Activated T-helper 9 cell treated with anti-CD3 and anti-CD28 coated beads, Interleukin-2, amount 50 U/mL, for 16 hours (primary cell): ENCODE results near the gene MEI1.
"Not testable (repeated sequence)": the region's sequence is repeated elsewhere in the genome, so short reads cannot be mapped to it uniquely, and the experiment has no call there.

Experiments used
- DNase-seq: peaks from one replicate; pipeline ENCODE4 v3.0.0-alpha.2; 2020; ENCODE audit warnings: low read depth

The MEI1 gene

GRCh38 chr22:41682033-41682807 lies 17.1 kb upstream of the MEI1 start:
- DNase-seq: peak; percentile 78

- DNase-seq: no peak
These were observed 16.3 kb upstream of the MEI1 start for GRCh38 chr22:41683052-41683451.

- DNase-seq: no peak
These were observed 15.7 kb upstream of the MEI1 start for GRCh38 chr22:41683616-41684015.

- DNase-seq: no peak
These were observed 15.1 kb upstream of the MEI1 start for GRCh38 chr22:41684194-41684593.

- DNase-seq: not testable (repeated sequence)
These were observed 12.4 kb upstream of the MEI1 start for GRCh38 chr22:41686890-41687289.

GRCh38 chr22:41687901-41688364 lies 11.4 kb upstream of the MEI1 start:
- no peak for DNase-seq

- peak; percentile 89 for DNase-seq
These were observed 10.7 kb upstream of the MEI1 start, which contains the start of gene SNU13 for GRCh38 chr22:41688365-41689211. Gene SNU13, minus strand, starts transcription at chr22:41688867. Its CDS starts 71 bp downstream, at chr22:41688796.

GRCh38 chr22:41690476-41690875 lies 8.8 kb upstream of the MEI1 start:
- no peak for DNase-seq

GRCh38 chr22:41695211-41695610 lies 4.1 kb upstream of the MEI1 start:
- DNase-seq: no peak

- DNase-seq: no peak
These were observed 2.6 kb upstream of the MEI1 start for GRCh38 chr22:41696703-41697102.

- peak; percentile 87 for DNase-seq
These were observed 2.1 kb upstream of the MEI1 start for GRCh38 chr22:41697126-41697775.

- DNase-seq: no peak
These were observed 733 bp downstream of the MEI1 start for GRCh38 chr22:41700108-41700364.

- DNase-seq: no peak
These were observed 3.5 kb downstream of the MEI1 start for GRCh38 chr22:41702763-41703162.

GRCh38 chr22:41709341-41709740 lies 10.0 kb downstream of the MEI1 start:
- no peak for DNase-seq

GRCh38 chr22:41713004-41713403 lies 13.7 kb downstream of the MEI1 start:
- DNase-seq: no peak

- no peak for DNase-seq
These were observed 23.2 kb downstream of the MEI1 start for GRCh38 chr22:41722496-41722895.

- no peak for DNase-seq
These were observed 26.3 kb downstream of the MEI1 start for GRCh38 chr22:41725510-41726110.

- no peak for DNase-seq
These were observed 32.3 kb downstream of the MEI1 start for GRCh38 chr22:41731609-41732008.

- no peak for DNase-seq
These were observed 32.9 kb downstream of the MEI1 start for GRCh38 chr22:41732096-41732772.

- DNase-seq: not testable (repeated sequence)
These were observed 33.9 kb downstream of the MEI1 start for GRCh38 chr22:41733241-41733640.

- no peak for DNase-seq
These were observed 40.3 kb downstream of the MEI1 start for GRCh38 chr22:41739576-41739975.

GRCh38 chr22:41742918-41743317 lies 43.6 kb downstream of the MEI1 start:
- no peak for DNase-seq
